Measurements from ENCODE around the gene PEX5L. TPM values are rescaled to one million over a fixed set of nuclear protein-coding genes. Genes with fewer than 3 reads are reported as not detected.
"Not testable (repeated sequence)": the region's sequence is repeated elsewhere in the genome, so short reads cannot be mapped to it uniquely, and the experiment has no call there.

PEX5L gene
- total RNA-seq, 2 experiments from 2014 or later: not detected

GRCh38 chr3:179801856-179802255 is 234.9 kb downstream of the PEX5L start:
- ChIA-PET POLR2A (no interaction called here), CTCF (no interaction called here)

- CTCF ChIA-PET: no interaction called here
- POLR2A ChIA-PET: no interaction called here
Observed at GRCh38 chr3:179801263-179801662, 235.5 kb downstream of the PEX5L start.

GRCh38 chr3:179797192-179797591 is 239.5 kb downstream of the PEX5L start:
- ChIA-PET POLR2A (no interaction called here), CTCF (no interaction called here)

GRCh38 chr3:179796421-179796820 is 240.3 kb downstream of the PEX5L start:
- ChIA-PET CTCF (no interaction called here), POLR2A (no interaction called here)

GRCh38 chr3:179794355-179794754 is 242.4 kb downstream of the PEX5L start:
- CTCF ChIA-PET: no interaction called here

GRCh38 chr3:179791793-179792192 is 244.9 kb downstream of the PEX5L start:
- ChIA-PET POLR2A (no interaction called here), CTCF (no interaction called here)

More at GRCh38 chr3:179794355-179794754, 242.4 kb downstream of the PEX5L start:
- POLR2A ChIA-PET: no interaction called here

- ChIA-PET POLR2A (no interaction called here), CTCF (no interaction called here)
Observed at GRCh38 chr3:179788996-179789395, 247.7 kb downstream of the PEX5L start.

DNA sequence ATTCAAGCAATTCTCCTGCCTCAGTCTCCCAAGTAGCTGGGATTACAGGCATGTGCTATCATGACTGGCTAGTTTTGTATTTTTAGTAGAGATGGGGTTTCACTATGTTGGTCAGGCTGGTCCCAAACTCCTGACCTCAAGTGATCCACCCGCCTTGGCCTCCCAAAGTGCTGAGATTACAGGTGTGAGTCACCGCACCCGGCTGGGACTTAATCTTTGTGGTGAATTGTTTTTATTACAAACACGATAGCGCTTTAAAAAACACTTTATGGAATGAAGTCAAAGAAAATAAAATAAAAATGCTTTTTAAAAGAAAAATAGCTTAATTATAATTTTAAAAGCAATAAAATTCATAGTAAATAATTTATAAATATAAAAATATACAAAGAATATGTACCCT is 253.9 kb downstream of the PEX5L start:
- CTCF ChIA-PET, POLR2A ChIA-PET: not testable (repeated sequence)

GRCh38 chr3:179775416-179776122 is 261.2 kb downstream of the PEX5L start:
- ChIA-PET POLR2A (no interaction called here), CTCF (no interaction called here)

DNA sequence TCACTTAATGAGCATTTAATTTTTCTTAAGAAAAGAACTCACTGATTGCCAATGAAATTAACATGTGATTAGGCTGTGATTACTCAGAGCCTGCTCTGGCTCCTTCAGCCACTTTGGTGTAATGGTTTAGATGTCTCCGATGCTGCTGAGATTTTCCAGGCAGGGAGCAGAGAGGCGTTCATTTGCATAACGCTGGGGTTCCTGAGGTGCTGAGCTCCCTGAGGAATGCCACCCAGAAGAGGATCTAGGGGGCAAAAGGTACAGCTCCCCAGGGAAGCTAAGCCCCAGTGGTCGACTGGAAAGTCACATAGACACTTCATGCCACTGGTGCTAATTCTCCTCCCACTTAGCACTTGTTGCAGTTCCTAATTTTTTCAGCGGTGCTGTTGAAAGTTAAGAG is 264.4 kb downstream of the PEX5L start:
- CTCF ChIA-PET: no interaction called here
- POLR2A ChIA-PET: no interaction called here

DNA sequence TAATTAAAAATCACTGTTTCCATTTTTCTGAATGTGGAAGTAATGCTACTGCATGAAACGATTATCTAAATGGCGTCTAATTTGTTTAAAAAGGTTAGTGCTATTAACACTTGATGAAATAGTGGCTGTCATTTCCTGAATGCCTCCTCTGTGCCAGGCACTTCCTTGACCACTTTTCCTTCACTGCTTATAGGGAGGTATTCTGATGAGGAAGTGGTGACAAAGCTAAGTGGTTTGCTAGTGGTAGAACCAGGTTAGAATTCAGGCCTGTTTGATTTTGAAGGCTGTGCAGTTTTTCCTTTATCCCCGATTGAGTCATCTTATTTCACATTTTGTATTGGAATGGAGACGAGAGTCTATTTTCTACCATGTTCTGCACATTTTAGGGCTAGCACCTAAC is 264.9 kb downstream of the PEX5L start:
- CTCF ChIA-PET: interaction anchor here (0.6 kb wide), 1 partner anchor 181 kb away, joined by 3 read pairs; no protein-coding TSS in a partner anchor
- POLR2A ChIA-PET: no interaction called here

- ChIA-PET CTCF (no interaction called here), POLR2A (no interaction called here)
Observed at GRCh38 chr3:179769411-179770247, 267.1 kb downstream of the PEX5L start.

DNA sequence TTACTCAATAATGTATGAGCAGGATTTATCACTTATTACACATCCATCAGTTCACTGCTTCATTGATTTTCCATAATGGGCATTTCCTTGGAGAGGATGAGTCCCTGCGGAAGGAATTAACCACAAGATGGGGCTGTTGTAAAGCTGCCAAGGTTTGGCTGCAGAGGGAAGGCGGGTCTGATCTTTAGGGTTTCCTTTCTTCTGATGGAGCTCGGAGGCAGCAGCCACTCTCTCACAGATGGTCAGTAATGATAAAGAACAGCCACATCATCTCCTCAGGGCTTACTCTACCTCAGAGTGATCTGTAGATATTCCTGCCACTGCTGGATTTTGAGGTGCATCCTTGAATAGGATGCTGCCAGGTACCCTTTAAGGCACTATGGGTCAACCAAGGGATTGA is 268.7 kb downstream of the PEX5L start:
- POLR2A ChIA-PET: no interaction called here
- CTCF ChIA-PET: no interaction called here

GRCh38 chr3:179766416-179767133 is 270.2 kb downstream of the PEX5L start:
- ChIA-PET CTCF (no interaction called here), POLR2A (no interaction called here)

DNA sequence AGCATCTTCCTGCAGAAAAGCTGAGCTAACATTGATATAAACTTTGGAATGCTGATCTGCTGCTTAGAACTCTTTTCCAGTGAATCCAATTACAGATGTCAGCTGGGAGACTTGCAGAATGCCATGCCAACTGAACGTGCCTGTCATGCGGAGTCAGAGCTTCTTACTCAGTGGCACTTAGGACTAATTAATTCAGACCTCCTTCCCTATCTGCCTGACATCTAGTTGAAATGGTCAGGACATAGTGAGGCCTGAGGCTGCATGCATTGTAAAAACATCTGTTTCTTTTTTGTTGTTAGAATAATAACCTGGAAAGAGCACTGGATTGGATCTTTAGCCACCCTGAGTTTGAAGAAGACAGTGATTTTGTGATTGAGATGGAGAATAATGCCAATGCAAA is 271.3 kb downstream of the PEX5L start:
- POLR2A ChIA-PET: no interaction called here
- CTCF ChIA-PET: no interaction called here

DNA sequence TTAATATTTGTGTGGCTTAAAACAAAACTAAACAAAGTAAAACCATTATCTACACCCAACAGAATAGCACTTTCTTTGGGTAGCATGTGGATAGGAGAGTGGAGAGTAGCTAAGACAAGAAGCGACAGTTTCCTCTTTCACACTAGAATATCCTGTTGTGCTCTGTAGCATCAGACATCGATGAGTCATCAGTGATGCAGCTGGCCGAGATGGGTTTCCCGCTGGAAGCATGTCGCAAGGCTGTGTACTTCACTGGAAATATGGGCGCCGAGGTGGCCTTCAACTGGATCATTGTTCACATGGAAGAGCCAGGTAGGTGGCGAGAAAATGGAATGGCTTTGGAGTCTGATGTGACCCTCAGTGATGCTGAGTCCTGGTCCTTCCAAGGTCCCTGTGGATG is 275.8 kb downstream of the PEX5L start:
- ChIA-PET POLR2A (no interaction called here), CTCF (no interaction called here)

- ChIA-PET CTCF (no interaction called here), POLR2A (no interaction called here)
Observed at GRCh38 chr3:179750720-179751328, 285.9 kb downstream of the PEX5L start.

- CTCF ChIA-PET: no interaction called here
- POLR2A ChIA-PET: no interaction called here
Observed at GRCh38 chr3:179745716-179746115, 291.0 kb downstream of the PEX5L start.

DNA sequence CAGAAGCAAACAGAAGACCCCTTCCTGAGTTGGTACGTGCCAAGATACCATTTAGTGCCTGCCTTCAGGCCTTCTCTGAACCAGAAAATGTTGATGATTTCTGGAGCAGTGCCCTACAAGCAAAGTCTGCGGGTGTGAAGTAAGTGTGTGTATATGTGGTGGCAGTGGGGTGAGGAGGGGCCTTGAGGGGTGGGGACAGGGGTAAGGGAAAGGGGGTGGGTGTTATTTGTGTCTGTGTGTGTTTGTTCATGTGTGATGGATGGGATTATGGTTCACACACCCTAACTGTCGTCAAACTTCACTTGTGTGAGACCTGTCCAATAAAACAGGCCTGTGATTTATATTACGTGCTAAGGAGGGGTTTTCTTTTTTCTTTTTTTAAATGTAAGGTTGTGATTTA is 291.7 kb downstream of the PEX5L start:
- ChIA-PET POLR2A (no interaction called here), CTCF (no interaction called here)

Measured in activated CD8-positive, alpha-beta memory T cell treated with anti-CD3 and anti-CD28 coated beads for 36 hours (primary cell).